CD4-positive, alpha-beta memory T cell (primary cell): ENCODE measurements around the gene HTR5A. TPM values are rescaled to one million over a fixed set of nuclear protein-coding genes. Genes with fewer than 3 reads are reported as not detected.
A peak's percentile ranks its signal among the peaks of the same experiment; 100 is the strongest.

Experiments used
- CTCF ChIA-PET: fragments of 350-600 bp; sonication (Branson Sonifier 250); formaldehyde crosslinking; loops from one replicate; lab custom pipeline; 2021; ENCODE audit warnings: inconsistent platforms; ENCODE audit not compliant: partially characterized antibody; lab: Charles Lee
- POLR2A ChIA-PET: fragments of 350-600 bp; sonication (Branson Sonifier 250); formaldehyde crosslinking; loops from one replicate; lab custom pipeline; 2021; ENCODE audit not compliant: partially characterized antibody; lab: Charles Lee
- DNase-seq, 5 donors: peaks; one replicate each; pipeline versions ENCODE4 v3.0.0 to v3.0.0-alpha.2; 2020 to 2022; ENCODE audit warnings: mixed read lengths in 1 of 5
- H3K27ac ChIP-seq: one replicate; pipeline ENCODE4 v1.7.0; 2013; ENCODE audit warnings: low read depth, low read length
- H3K27me3 ChIP-seq: 2 replicates; pipeline ENCODE4 v1.7.0; 2013; ENCODE audit warnings: mild to moderate bottlenecking, low read length, moderate library complexity; ENCODE audit not compliant: insufficient read depth
- H3K36me3 ChIP-seq: 2 replicates; pipeline ENCODE4 v1.7.0; 2013; ENCODE audit warnings: mild to moderate bottlenecking, low read length, moderate library complexity; ENCODE audit not compliant: insufficient read depth
- H3K4me1 ChIP-seq: 2 replicates; pipeline ENCODE4 v1.7.0; 2013; ENCODE audit warnings: mild to moderate bottlenecking, low read length, moderate library complexity; ENCODE audit not compliant: insufficient read depth
- H3K4me3 ChIP-seq, 2 donors: one replicate each; pipeline ENCODE4 v1.7.0; 2013; ENCODE audit warnings: low read length in 2 of 2, mild to moderate bottlenecking in 1 of 2
- H3K9me3 ChIP-seq, 2 donors: one replicate each; pipeline ENCODE4 v1.7.0; 2013; ENCODE audit warnings: low read length in 2 of 2, control low read depth in 1 of 2; ENCODE audit not compliant: control insufficient read depth in 1 of 2
- H3K27ac Mint-ChIP-seq, 7 donors: one replicate each; pipeline ENCODE4 v1.8.0; 2020 to 2021; ENCODE audit warnings: mixed read lengths in 7 of 7, mild to moderate bottlenecking in 6 of 7, inconsistent platforms in 3 of 7, moderate library complexity in 3 of 7
- H3K27me3 Mint-ChIP-seq, 2 donors: one replicate each; pipeline ENCODE4 v1.8.0; 2020 to 2021; ENCODE audit warnings: mixed read lengths in 2 of 2
- H3K36me3 Mint-ChIP-seq, 2 donors: one replicate each; pipeline ENCODE4 v1.8.0; 2020 to 2021; ENCODE audit warnings: mixed read lengths in 2 of 2, inconsistent platforms in 1 of 2, mild to moderate bottlenecking in 1 of 2
- H3K4me1 Mint-ChIP-seq, 4 donors: one replicate each; pipeline ENCODE4 v1.8.0; 2020 to 2021; ENCODE audit warnings: mixed read lengths in 4 of 4, mild to moderate bottlenecking in 1 of 4
- H3K4me3 Mint-ChIP-seq, 8 donors: one replicate each; pipeline ENCODE4 v1.8.0; 2020 to 2021; ENCODE audit warnings: mixed read lengths in 8 of 8, mild to moderate bottlenecking in 7 of 8, moderate library complexity in 6 of 8, inconsistent platforms in 3 of 8
- H3K9me3 Mint-ChIP-seq, 8 donors: one replicate each; pipeline ENCODE4 v1.8.0; 2020 to 2021; ENCODE audit warnings: mixed read lengths in 8 of 8, mild to moderate bottlenecking in 5 of 8, inconsistent platforms in 3 of 8, moderate library complexity in 1 of 8
- intact Hi-C: fragments of 100-400 bp; cut with micrococcal nuclease; formaldehyde crosslinking; loops from one replicate; pipeline ENCODE4 v1.15.1; 2023
- polyA plus RNA-seq, 2 donors: library from polyadenylated mRNA; unstranded; fragments of 300-500 nt; fragmentation: Illumina TruSeq; gene quantifications; one replicate each; pipeline ENCODE4 v1.2.3, GENCODE V29; 2021
- total RNA-seq, 2 experiments: library from RNA; stranded (reverse); gene quantifications; one replicate each; pipeline ENCODE4 v1.2.3, GENCODE V29; 2021

HTR5A gene
- total and polyA plus RNA-seq, 4 experiments from 2014 or later: not detected

GRCh38 chr7:155123413-155123812 lies 53.3 kb downstream of the HTR5A start:
- H3K27me3 ChIP-seq: no peaks in the 10 kb centered on the region
- Mint-ChIP-seq H3K27me3 (peaks cover 5 to 12% of the 10 kb centered on the region in 2 donors), H3K27ac (no peak overlapping the region), H3K36me3 (no peaks in the 10 kb centered on the region), H3K4me3 (no peak overlapping the region), H3K4me1 (no peaks in the 10 kb centered on the region), H3K9me3 (peaks cover 5 to 18% (median 12%) of the 10 kb centered on the region in 8 donors)
- no peaks in the 10 kb centered on the region for H3K36me3 ChIP-seq
- DNase-seq: no peak
- H3K27ac ChIP-seq: no peak overlapping the region
- H3K4me3 ChIP-seq: no peak overlapping the region
- CTCF ChIA-PET: no interaction called here
- H3K4me1 ChIP-seq: no peaks in the 10 kb centered on the region
- H3K9me3 ChIP-seq: peaks cover 0 to 4% of the 10 kb centered on the region in 2 donors
- intact Hi-C loops: no loop called here
- POLR2A ChIA-PET: no interaction called here

- no peak overlapping the region for H3K4me3 Mint-ChIP-seq
- ChIA-PET CTCF (no interaction called here), POLR2A (no interaction called here)
- no peak for DNase-seq
- Histone ChIP-seq H3K27ac (no peak overlapping the region), H3K4me1 (no peaks in the 10 kb centered on the region), H3K9me3 (peaks cover 0 to 1% of the 10 kb centered on the region in 2 donors), H3K36me3 (no peaks in the 10 kb centered on the region), H3K27me3 (no peaks in the 10 kb centered on the region), H3K4me3 (no peak overlapping the region)
- peaks cover 14 to 15% of the 10 kb centered on the region in 2 donors for H3K27me3 Mint-ChIP-seq
- H3K36me3 Mint-ChIP-seq: no peaks in the 10 kb centered on the region
- peak overlapping the region in 1 of 7 donors; percentile 66 for H3K27ac Mint-ChIP-seq
- H3K9me3 Mint-ChIP-seq: peaks cover 5 to 16% (median 8%) of the 10 kb centered on the region in 8 donors
- no peaks in the 10 kb centered on the region for H3K4me1 Mint-ChIP-seq
- intact Hi-C loops: no loop called here
Observed at GRCh38 chr7:155124706-155125105, 54.6 kb downstream of the HTR5A start.

GRCh38 chr7:155129186-155129585 lies 59.1 kb downstream of the HTR5A start:
- Histone ChIP-seq H3K4me1 (no peaks in the 10 kb centered on the region), H3K36me3 (no peaks in the 10 kb centered on the region), H3K4me3 (no peak overlapping the region), H3K27me3 (no peaks in the 10 kb centered on the region), H3K27ac (no peak overlapping the region), H3K9me3 (no peaks in the 10 kb centered on the region)
- H3K4me1 Mint-ChIP-seq: no peaks in the 10 kb centered on the region
- POLR2A ChIA-PET: no interaction called here
- H3K4me3 Mint-ChIP-seq: no peak overlapping the region
- H3K9me3 Mint-ChIP-seq: no peaks in the 10 kb centered on the region
- CTCF ChIA-PET: no interaction called here
- intact Hi-C loops: no loop called here
- DNase-seq: no peak
- no peak overlapping the region for H3K27ac Mint-ChIP-seq
- H3K27me3 Mint-ChIP-seq: peaks cover 8 to 20% of the 10 kb centered on the region in 2 donors
- H3K36me3 Mint-ChIP-seq: no peaks in the 10 kb centered on the region

GRCh38 chr7:155129789-155130188 lies 59.7 kb downstream of the HTR5A start:
- no peak for DNase-seq
- intact Hi-C loops: no loop called here
- POLR2A ChIA-PET: no interaction called here
- no peaks in the 10 kb centered on the region for H3K9me3 Mint-ChIP-seq
- Histone ChIP-seq H3K4me1 (no peaks in the 10 kb centered on the region), H3K27me3 (no peaks in the 10 kb centered on the region), H3K9me3 (no peaks in the 10 kb centered on the region), H3K27ac (no peak overlapping the region), H3K4me3 (no peak overlapping the region), H3K36me3 (no peaks in the 10 kb centered on the region)
- no peak overlapping the region for H3K4me3 Mint-ChIP-seq
- peaks cover 8 to 20% of the 10 kb centered on the region in 2 donors for H3K27me3 Mint-ChIP-seq
- H3K4me1 Mint-ChIP-seq: no peaks in the 10 kb centered on the region
- no peak overlapping the region for H3K27ac Mint-ChIP-seq
- CTCF ChIA-PET: no interaction called here
- no peaks in the 10 kb centered on the region for H3K36me3 Mint-ChIP-seq

DNA sequence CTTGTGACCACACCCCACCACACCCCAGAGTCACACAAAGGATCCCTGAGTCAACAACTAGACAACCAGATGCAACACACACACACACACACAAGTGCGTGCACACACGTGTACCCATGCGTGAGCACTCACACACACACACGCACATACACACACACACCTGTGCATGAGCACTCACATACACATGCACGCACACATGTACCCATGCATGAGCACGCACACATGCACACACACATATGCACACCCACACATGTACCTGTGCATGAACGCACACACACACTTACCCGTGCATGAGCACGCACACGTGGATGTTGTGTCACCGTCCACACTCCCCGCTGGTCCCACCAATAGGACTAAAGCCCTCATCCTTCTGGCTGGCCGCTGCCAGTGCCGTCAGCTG lies 60.4 kb downstream of the HTR5A start:
- Mint-ChIP-seq H3K36me3 (no peaks in the 10 kb centered on the region), H3K27me3 (peaks cover 8 to 20% of the 10 kb centered on the region in 2 donors), H3K4me3 (no peak overlapping the region), H3K27ac (no peak overlapping the region), H3K4me1 (no peaks in the 10 kb centered on the region), H3K9me3 (no peaks in the 10 kb centered on the region)
- intact Hi-C loops: no loop called here
- Histone ChIP-seq H3K36me3 (no peaks in the 10 kb centered on the region), H3K4me3 (no peak overlapping the region), H3K4me1 (no peaks in the 10 kb centered on the region), H3K27me3 (no peaks in the 10 kb centered on the region), H3K9me3 (no peaks in the 10 kb centered on the region), H3K27ac (no peak overlapping the region)
- DNase-seq: no peak
- ChIA-PET CTCF (no interaction called here), POLR2A (no interaction called here)

DNA sequence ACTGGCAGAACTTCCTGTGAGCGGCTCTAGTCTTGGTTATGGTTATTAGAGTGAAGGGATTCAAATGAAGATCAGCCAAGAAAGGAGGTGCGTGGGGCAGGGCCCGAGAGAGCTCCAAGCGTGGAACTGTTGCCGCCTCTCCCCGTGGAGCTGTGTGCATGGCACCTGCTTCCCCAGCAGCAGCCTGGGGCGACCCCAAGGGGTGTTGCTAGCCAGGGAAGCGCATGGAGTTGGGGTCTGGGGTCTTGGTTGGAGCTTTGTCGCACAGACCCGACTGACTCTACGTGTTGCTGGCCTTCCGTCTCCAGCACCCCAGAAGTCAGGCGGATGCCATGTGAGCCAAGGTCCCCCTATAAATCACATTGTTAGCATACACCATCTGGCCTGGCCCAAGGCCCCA lies 61.0 kb downstream of the HTR5A start:
- H3K9me3 ChIP-seq: no peaks in the 10 kb centered on the region
- no peak for DNase-seq
- H3K9me3 Mint-ChIP-seq: peaks cover 0 to 1% (median 0%) of the 10 kb centered on the region in 8 donors
- no peaks in the 10 kb centered on the region for H3K27me3 ChIP-seq
- no peaks in the 10 kb centered on the region for H3K36me3 ChIP-seq
- intact Hi-C loops: no loop called here
- H3K27ac ChIP-seq: no peak overlapping the region
- H3K4me1 Mint-ChIP-seq: no peaks in the 10 kb centered on the region
- H3K4me3 ChIP-seq: no peak overlapping the region
- no peaks in the 10 kb centered on the region for H3K36me3 Mint-ChIP-seq
- no peaks in the 10 kb centered on the region for H3K4me1 ChIP-seq
- POLR2A ChIA-PET: no interaction called here
- no peak overlapping the region for H3K27ac Mint-ChIP-seq
- CTCF ChIA-PET: no interaction called here
- no peak overlapping the region for H3K4me3 Mint-ChIP-seq
- H3K27me3 Mint-ChIP-seq: peaks cover 8 to 20% of the 10 kb centered on the region in 2 donors

DNA sequence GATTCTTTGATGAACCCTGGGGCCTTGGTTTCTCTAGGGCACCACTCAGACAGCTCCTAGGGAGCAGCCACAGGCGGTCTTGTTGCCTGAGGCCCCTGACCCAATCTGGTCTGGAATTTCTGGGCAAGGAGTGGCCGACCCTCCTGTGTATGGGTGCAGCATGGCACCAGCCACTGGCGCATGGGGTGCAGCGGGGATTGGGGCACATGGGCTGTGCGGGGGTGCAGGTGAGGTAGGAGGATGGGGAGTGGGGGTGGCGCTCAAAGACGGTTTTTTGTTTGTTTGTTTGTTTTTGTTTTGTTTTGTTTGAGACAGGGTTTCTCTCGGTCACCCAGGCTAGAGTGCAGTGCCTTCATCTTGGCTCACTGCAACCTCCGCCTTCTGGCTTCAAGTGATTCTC lies 62.3 kb downstream of the HTR5A start:
- DNase-seq: no peak
- no peaks in the 10 kb centered on the region for H3K4me1 Mint-ChIP-seq
- ChIA-PET CTCF (no interaction called here), POLR2A (no interaction called here)
- Histone ChIP-seq H3K27me3 (no peaks in the 10 kb centered on the region), H3K9me3 (no peaks in the 10 kb centered on the region), H3K4me3 (no peak overlapping the region), H3K36me3 (no peaks in the 10 kb centered on the region), H3K4me1 (no peaks in the 10 kb centered on the region), H3K27ac (no peak overlapping the region)
- H3K27ac Mint-ChIP-seq: no peak overlapping the region
- H3K4me3 Mint-ChIP-seq: no peak overlapping the region
- peaks cover 7 to 21% of the 10 kb centered on the region in 2 donors for H3K27me3 Mint-ChIP-seq
- intact Hi-C loops: no loop called here
- H3K36me3 Mint-ChIP-seq: no peaks in the 10 kb centered on the region
- H3K9me3 Mint-ChIP-seq: peaks cover 0 to 3% (median 0%) of the 10 kb centered on the region in 8 donors
